HG02970 (cell line): ENCODE results near the gene TMEM53.
A peak's percentile ranks its signal among the peaks of the same experiment; 100 is the strongest.

Experiments
- ATAC-seq: cut with Tn5 transposase; IDR thresholded peaks from one replicate; pipeline ENCODE4 v1.9.1; 2021; ENCODE audit warnings: mild to moderate bottlenecking, moderate library complexity, moderate number of reproducible peaks; ENCODE audit not compliant: unreplicated experiment, low FRiP score

TMEM53 gene

GRCh38 chr1:44674113-44675000, at the start of gene TMEM53, which contains the start of gene ARMH1:
Gene TMEM53, minus strand, starts transcription at chr1:44674481. Its CDS starts 90 bp downstream, at chr1:44674391.
Gene ARMH1, plus strand, starts transcription at chr1:44674714. Its CDS starts 14,984 bp downstream, at chr1:44689698.
- ATAC-seq = peak; percentile 91

DNA sequence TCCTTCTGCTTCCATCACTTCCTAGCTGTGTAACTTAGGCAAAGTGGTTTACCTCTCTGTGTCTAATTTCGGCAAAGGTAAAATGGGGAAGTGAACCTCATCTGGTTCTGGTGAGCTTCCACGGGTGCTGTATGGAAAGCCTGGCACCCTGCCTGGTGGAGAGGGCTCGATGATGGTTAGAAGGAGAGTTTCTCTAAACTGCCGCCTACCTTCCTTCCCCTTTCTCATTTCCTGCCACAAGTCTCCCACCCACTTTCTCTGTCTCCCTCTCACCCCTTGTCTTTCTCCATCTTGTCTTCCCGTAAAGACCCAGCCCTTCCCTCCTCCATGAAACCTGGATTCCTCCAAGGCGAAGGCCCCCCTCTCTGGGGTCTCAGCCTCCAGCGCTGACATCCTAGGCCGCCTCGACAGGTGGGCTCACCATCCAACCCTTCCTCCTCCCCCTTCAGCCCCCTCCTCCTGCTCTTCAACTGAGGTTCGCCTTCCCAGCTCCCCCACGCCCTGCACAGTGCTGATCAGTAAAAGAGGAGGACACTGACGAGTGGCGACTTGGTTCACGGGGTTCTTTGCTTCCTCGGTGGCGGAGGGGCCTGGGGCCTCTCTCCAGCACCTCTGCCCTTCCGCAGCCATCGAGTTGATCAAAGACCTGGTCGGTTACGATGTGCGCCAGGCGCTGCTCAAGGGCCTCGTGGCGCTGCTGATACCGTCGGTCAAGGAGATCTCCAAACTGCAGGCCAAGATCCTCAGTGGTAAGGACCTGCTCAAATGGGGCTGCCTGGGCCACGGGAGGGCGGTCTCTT, 49.4 kb upstream of the TMEM53 start:
- ATAC-seq = no peak

DNA sequence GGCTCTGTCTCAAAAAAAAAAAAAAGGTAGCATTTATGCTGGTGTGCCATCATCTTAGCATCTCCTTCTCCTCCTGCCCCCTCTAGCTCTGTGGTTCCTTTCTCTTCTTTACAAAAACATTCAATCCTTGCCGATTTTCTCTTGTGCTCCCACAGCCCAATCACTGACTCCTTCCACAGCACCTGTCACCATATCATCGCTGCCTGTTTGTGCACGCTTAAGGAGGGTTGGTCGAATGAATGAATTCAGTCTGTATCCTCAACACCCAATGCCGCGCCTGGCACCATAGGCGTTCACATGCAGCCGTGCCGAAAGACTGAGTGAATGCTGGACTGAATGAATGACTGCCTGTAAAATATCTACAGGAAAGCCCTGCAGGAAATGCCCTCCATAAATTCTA, 48.8 kb upstream of the TMEM53 start:
- no peak for ATAC-seq

- peak; percentile 68 for ATAC-seq
These were observed 47.4 kb upstream of the TMEM53 start for GRCh38 chr1:44721485-44722361.

DNA sequence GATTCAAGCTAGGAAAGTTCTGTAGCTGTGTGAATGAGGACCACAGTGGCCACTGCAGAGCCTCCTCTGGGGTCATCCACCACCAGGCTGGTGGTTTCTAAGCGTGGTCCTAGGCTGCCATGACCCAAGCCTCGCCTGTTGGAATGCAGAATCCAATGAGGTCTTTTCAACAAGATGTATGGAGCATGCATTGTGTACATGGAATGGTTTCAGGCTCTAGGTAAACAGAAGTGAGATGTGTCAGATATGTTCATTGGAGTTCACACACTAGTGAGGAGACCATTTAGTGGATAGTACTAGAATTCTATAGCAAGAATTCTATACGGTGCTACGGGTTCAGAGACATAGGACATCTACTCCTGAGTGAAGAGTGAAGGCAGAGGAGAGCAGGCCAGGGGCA, 46.0 kb upstream of the TMEM53 start:
- no peak for ATAC-seq

- no peak for ATAC-seq
These were observed 45.0 kb upstream of the TMEM53 start for GRCh38 chr1:44719318-44719717.

DNA sequence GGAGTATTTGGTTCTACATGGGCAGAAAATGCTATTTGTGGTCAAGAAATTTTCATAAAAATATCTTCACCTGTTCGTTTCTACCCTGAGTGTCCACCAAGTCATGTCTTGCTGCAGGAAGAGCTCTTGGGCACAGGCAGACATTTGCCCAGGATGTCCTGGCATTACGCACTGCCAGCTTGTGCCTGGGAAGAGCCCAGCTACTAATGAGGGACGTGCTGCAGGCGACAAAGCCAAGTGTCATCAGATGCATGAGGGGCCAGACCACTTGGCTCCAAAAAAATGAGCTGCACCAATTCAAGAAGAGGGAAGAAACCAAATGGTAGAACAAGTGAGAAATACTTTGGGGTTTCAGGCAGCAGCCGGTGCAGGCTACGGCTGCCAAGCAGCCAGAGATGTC, 43.8 kb upstream of the TMEM53 start:
- ATAC-seq = no peak

GRCh38 chr1:44717653-44718052, 43.4 kb upstream of the TMEM53 start:
- no peak for ATAC-seq

DNA sequence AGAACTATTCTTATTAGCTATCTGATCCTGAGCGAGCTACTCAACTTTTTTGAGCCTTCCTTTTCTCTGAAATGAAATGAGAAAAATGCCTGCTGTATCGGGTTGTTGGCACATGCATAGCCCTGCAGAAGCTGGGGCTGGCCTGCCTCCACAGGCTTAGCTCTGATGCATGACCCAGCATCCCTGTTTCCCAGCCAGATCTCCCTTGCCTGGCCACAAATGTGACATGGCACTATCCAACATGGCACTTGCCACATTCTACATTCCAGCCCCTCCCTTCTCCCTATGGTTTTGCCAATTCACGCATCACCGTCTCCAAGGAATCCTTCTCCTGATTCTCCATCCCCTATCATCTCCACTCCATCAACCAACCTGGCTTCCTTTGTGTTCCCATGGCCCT, 42.9 kb upstream of the TMEM53 start:
- ATAC-seq = no peak

DNA sequence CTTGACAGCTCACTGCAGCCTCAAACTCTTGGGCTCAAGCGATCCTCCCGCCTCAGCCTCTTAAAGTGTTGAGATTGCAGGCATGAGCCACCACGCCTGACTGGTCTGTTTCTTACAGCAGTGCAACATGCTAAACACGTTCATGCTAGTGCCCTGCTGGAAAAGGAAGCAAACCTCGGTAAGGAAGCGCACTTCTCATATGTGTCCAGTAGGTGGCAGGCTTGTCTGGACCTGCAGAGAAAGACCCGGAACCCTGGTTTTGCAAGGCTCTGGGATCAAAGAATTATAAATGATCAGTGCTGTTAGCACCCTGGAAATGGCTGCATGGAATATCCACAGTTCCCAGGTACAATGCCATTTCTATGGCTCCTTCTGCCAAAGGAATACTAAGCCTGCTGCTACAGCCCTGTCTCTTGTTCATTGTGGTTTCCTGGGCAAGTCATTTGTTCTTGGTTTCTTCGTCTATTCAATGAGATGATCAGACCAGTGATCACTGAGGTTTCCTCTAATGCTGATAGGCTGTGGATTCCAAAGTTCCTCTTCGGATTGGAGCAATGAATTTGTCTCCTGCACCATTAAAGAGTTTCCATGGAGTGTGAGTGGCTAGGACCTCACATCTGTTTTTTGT, 40.8 kb upstream of the TMEM53 start:
- ATAC-seq = no peak

- no peak for ATAC-seq
These were observed 40.3 kb upstream of the TMEM53 start for GRCh38 chr1:44714532-44714931.

- no peak for ATAC-seq
These were observed 39.1 kb upstream of the TMEM53 start for GRCh38 chr1:44713321-44713781.

DNA sequence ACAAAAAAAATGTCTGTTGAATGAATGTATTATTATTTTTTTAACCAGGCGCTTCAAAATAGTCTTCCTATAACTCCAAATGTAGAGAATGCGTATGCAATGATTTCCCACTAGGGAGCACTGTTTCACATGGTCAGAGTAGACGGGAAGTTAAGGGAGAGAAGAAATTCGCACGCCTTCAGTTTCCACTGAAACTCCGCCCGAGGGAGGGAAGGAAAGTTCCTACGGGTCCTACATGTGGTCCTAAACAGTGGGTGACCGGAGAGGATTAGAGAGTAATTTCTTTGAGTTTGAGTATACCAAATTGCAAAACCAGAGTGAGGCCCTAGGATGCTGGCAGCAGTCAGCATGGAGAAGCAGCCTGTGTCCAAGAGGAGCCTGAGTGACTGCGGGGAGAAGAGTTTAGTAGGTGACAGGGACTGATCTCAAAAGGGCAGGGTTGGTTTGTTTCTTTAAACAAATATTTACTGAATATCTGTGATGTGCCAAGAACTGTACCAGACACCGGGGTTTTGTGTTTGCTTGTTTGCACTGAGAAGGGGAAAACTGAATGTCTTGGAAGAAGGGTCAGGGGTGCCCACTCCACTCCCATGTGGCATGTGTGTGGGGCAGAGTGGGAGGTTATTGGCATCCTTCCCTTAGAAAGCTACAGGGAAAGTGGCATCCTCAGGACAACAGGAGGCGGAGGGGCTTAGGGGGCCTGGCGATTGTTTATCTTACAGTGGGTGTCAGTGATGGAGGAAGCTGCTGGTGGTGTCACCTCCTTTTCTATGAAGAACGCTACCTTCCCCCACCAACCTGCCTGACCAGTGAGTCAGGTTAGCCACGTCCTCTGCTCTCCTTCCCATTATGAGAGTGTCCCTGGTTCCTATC, 33.9 kb upstream of the TMEM53 start:
- ATAC-seq = no peak

GRCh38 chr1:44707112-44707881, 33.0 kb upstream of the TMEM53 start:
- ATAC-seq = no peak

DNA sequence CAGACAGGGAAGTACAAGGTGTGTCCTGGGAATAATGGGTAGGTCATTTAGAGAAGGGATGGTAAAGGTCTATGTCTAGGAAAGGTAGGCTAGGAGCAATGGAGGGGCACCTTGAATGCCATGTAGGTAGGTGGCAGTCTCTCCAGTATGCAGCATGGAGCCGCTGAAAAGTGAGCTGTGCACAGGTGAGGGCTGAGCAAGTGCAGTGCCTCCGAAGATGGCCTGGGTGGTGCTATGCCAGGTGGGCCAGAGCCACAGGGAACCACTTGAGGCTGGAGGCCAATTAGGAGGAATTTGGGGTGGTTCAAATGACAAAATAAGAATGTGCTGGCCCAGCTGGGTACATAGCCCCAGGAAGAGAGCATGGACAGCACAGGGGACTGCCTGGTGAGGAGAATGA, 31.7 kb upstream of the TMEM53 start:
- no peak for ATAC-seq

- ATAC-seq = no peak
These were observed 31.2 kb upstream of the TMEM53 start for GRCh38 chr1:44705470-44705869.

DNA sequence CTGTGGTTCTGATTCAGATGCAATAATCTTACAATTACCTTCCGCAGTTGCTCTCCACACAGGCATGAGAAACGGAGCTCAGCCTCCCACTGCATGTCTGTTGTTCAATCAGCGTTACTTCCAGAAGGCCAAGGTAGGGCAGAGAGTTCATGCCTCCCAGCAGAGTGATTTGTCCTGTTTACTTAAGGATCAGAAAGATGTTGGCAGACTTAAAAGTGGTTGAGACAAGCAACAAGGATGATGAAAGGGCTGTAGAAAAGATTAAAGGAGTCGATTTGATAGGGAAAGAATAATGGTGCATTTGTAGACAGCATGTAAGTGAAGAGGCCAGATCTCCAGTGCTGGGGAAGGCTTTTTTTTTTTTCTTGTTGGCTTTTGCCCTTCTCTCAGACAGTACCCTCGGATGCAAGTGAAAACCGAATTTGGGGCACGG, 26.9 kb upstream of the TMEM53 start:
- ATAC-seq = no peak

GRCh38 chr1:44700573-44700972, 26.3 kb upstream of the TMEM53 start:
- no peak for ATAC-seq
